HG03039 (cell line): Measurements from ENCODE around the gene CCDC33.

Experiments used
- ATAC-seq: cut with Tn5 transposase; IDR thresholded peaks from one replicate; pipeline ENCODE4 v1.9.1; 2021; ENCODE audit warnings: mild to moderate bottlenecking, moderate library complexity; ENCODE audit not compliant: unreplicated experiment

The CCDC33 gene

GRCh38 chr15:74258456-74259291 lies 22.5 kb downstream of the CCDC33 start:
- no peak for ATAC-seq

- ATAC-seq, result no peak
These were observed 23.1 kb downstream of the CCDC33 start for GRCh38 chr15:74259292-74259648.

GRCh38 chr15:74259821-74260607 lies 23.9 kb downstream of the CCDC33 start:
- ATAC-seq, result no peak

GRCh38 chr15:74261041-74261440 lies 24.9 kb downstream of the CCDC33 start:
- ATAC-seq, result no peak

- ATAC-seq, result no peak
These were observed 25.6 kb downstream of the CCDC33 start for GRCh38 chr15:74261685-74262084.

GRCh38 chr15:74262151-74262550 lies 26.0 kb downstream of the CCDC33 start:
- no peak for ATAC-seq

GRCh38 chr15:74262625-74263024 lies 26.5 kb downstream of the CCDC33 start:
- ATAC-seq, result no peak

GRCh38 chr15:74263466-74263865 lies 27.3 kb downstream of the CCDC33 start:
- no peak for ATAC-seq

- no peak for ATAC-seq
These were observed 28.0 kb downstream of the CCDC33 start for GRCh38 chr15:74264081-74264501.

- ATAC-seq, result no peak
These were observed 29.0 kb downstream of the CCDC33 start for GRCh38 chr15:74265046-74265639.

GRCh38 chr15:74268020-74268419 lies 31.9 kb downstream of the CCDC33 start:
- no peak for ATAC-seq

- ATAC-seq, result no peak
These were observed 33.4 kb downstream of the CCDC33 start for GRCh38 chr15:74269362-74270035.

GRCh38 chr15:74270155-74270554 lies 34.0 kb downstream of the CCDC33 start:
- ATAC-seq, result no peak

GRCh38 chr15:74270854-74271520 lies 34.9 kb downstream of the CCDC33 start:
- no peak for ATAC-seq

GRCh38 chr15:74272812-74273211 lies 36.7 kb downstream of the CCDC33 start:
- no peak for ATAC-seq

- no peak for ATAC-seq
These were observed 38.4 kb downstream of the CCDC33 start for GRCh38 chr15:74274470-74275038.

- no peak for ATAC-seq
These were observed 39.8 kb downstream of the CCDC33 start for GRCh38 chr15:74275957-74276356.

GRCh38 chr15:74276560-74276959 lies 40.4 kb downstream of the CCDC33 start:
- no peak for ATAC-seq

- ATAC-seq, result no peak
These were observed 41.2 kb downstream of the CCDC33 start for GRCh38 chr15:74277242-74277810.

GRCh38 chr15:74278207-74278606 lies 42.1 kb downstream of the CCDC33 start:
- no peak for ATAC-seq
